Ammon's horn (tissue), 1 donor: Measurements from ENCODE around the gene FHIT.
A peak's percentile ranks its signal among the peaks of the same experiment; 100 is the strongest.

Experiments used
- DNase-seq: peaks from one replicate; pipeline ENCODE4 v3.0.0-alpha.2; 2016; ENCODE audit warnings: low spot score

Gene FHIT

DNA sequence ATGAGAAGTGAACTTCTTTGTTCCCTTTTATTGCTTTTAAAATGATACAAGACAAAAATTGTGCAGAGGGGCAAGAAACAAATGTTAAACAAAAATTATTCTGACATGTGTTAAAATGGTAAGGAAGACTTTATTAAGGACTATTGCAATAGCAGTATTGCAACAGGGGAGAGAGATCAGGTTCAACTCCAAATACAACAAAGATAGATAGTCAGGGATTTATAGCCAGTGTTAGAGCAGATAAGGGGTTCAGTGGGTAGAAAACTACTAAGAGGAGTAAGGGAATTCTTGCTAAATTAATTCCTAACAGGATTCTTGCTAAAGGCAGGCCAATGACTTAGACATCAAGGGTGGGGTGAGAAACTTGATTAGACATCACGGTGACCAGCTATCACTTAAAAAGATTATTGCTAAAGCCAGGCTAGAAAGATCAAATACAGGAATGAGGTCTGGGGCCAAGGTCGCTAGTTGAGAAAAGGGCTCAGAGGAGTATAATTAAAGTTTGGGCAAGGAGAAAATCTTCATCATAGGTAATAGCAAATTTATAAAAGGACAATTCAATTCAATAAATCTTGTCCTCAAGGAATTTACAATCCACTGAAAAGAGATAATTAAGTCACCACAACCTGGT lies 81.5 kb downstream of the FHIT start:
- DNase-seq = no peak

DNA sequence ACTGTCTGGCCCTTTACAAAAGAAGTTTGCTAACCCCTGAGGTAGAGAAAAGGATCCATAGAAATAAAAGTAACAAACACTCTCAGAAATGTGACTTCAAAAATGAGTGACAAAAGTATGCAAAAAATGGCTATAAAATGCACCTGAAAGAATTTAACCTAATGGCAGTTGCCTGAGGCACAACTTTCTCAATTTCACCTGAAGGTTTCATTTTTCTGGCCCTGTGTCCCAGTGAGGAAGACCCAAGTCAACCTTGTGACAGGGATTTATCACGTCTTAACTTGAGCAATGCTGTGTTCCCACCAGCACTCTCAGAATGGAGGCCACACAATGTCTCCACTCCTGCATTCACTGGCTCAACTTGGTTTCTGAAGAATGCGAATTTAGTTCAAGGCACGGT lies 83.0 kb downstream of the FHIT start:
- no peak for DNase-seq

DNA sequence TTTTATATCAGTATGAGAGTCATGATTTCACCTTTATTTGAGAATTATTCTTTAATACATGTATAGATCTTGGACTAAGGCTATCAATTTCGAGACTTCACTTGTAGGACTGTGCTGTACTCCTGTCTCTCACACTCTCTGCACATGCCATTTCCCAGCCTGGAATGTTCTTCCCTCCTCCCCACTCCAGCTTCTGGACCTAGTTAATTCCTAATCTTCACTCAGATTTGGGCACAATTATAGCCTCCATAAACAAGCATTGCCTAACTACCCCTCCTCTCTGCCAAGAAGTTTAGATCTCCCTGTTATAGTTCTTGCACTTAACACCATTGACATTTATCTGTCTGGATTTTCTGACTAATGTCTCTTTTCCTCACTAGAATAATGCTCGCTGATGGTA lies 88.3 kb downstream of the FHIT start:
- DNase-seq = no peak

DNA sequence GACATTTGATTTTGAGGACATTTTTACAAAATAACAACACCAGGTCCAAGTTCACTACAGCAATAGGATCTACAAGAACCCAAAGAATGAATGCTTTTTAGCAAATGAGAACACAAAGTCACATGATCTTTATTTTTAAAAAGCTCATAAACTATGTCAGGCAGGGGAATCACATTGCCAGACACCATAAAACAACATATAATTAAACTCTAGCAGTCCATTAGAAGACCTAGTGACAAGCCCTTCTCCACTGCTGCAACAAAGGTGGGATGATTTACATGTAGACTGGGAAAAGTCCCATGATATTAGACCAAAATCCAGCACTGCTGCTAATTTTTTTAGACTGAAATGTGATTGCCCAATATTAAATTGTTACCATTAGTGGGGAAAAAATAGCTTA lies 92.6 kb downstream of the FHIT start:
- DNase-seq = no peak

DNA sequence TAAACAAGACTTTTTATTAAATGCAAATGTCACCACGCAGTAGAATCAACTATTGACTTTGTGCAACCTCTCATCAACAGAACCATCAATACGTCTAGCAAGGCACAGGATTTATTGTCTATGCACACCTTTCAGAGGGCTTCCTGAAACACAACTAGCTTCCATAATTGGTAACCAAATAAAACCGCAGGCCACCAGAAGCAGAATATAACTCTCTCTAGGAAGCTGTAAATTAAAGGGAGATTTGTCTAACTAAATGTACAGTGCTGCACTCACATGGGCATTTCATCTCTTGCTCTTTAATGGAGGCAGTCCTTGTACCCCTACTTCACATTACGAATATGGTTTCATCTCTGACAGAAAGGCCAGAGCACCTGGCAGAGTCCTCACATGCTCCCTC lies 93.0 kb downstream of the FHIT start:
- no peak for DNase-seq

DNA sequence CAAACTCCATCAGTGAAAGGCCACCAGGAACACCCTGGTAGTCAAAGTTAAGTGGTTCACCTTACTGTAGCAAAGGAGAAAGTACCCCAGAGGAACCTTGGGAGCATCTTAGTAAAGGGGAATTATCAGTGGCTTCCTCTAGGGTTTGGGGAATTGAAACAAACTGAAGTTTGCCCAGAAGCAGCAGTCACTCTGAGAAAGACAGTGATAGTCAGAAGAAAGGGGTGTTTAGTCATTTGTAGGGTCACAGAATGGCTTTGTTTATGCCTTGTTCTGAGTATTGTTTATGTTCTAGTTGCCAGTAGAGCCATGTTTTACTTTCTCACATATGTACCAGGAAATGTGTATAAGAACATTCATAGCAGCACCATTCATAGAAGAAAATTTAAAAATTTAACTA lies 93.8 kb downstream of the FHIT start:
- no peak for DNase-seq

DNA sequence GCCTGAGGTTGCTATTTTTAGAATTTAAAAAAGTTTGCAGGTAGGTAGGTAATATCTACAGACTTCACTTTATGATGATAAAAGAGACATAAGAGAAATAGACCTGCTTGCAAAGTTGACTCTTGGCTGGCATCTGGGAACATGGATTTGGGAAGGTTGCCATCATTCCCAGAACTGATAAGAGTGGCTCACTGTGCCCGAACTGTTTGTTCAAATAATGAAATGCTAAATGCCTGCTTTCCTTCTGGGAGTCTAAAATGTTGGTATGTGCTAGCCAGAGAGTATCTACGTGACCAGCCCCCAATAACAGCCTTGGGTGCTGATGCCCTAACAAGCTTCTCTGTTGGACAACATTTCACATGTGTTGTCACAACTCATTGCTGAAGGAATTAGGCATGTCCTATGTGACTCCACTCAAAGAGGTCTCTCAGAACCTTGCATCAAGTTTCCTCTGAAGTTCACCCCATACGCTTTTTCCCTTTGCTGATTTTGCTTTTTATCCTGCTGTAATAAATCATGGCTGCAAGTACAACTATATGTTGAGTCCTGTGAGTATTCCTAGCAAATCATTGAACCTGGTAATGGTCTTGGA lies 95.5 kb downstream of the FHIT start:
- peak; percentile 45 for DNase-seq

DNA sequence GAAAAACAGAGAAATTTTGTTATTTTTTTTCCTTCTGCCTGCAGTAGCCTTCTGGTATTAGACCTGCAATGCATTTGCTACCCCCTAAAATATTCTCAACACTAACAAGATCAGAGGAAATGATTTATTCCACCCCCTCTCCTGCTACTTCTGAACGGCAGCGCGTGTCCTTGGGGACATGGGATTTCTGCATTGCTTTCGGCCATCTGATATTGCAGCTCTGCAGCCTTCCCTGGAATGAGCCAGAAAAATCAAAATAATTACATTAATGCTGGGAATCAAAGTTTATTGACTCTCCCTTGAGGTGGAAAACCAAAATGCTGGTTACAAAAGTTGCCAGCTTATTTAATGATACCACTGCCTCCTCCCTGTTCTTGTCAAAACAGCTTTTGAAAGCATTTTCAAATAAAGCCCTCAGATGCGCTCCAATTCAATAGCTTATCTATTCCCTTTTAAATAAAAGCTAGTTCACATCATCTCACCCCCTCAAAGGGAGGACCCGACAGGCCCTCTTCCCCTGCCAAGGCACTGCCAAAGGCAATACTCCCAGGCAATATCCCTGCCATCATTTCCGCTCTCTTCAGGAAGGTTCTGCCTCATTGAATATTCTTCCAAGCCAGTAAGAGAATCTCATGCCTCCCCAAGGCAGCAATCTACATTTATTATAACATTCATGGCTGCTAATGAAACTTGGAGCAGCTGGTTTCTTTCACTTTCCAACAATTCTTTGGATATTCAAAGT lies 96.6 kb downstream of the FHIT start:
- DNase-seq = peak; percentile 2

DNA sequence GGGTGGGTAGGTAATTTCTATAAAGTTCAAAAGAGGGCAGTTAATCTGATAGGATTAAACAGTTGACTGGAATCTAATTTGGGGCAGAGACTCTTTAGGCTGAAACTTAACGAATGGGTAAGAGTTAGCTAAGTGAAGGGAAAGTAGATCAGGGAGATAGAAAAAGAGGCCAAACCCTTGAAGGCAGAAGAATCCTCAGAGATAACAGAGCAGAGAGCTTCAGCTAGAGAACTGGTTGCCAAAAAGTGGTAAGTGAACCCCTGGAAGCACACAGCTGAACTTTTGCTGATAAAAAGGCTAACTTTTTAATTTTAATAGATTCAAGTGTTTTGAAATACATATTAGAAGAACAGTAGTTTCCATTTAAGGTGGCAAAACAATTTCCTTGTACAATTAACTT lies 99.2 kb downstream of the FHIT start:
- DNase-seq = no peak

DNA sequence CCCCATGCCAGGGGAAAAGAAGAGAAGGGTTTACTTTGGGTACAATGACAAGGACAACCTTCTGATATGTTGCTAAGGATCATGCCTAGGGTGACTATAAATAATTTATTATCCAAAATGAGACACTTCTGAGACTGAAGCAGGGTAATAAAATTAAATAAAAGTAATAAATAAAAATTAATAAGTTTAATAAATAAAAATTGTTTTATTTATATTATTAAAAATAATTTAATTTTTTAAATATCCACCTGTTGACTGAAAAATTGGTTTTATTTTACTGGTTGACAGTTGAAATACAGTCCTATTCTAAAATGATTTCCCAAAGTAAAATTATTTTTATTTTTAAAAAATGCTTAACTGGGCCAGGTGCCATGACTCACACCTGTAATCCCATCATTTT lies 102.0 kb downstream of the FHIT start:
- no peak for DNase-seq

DNA sequence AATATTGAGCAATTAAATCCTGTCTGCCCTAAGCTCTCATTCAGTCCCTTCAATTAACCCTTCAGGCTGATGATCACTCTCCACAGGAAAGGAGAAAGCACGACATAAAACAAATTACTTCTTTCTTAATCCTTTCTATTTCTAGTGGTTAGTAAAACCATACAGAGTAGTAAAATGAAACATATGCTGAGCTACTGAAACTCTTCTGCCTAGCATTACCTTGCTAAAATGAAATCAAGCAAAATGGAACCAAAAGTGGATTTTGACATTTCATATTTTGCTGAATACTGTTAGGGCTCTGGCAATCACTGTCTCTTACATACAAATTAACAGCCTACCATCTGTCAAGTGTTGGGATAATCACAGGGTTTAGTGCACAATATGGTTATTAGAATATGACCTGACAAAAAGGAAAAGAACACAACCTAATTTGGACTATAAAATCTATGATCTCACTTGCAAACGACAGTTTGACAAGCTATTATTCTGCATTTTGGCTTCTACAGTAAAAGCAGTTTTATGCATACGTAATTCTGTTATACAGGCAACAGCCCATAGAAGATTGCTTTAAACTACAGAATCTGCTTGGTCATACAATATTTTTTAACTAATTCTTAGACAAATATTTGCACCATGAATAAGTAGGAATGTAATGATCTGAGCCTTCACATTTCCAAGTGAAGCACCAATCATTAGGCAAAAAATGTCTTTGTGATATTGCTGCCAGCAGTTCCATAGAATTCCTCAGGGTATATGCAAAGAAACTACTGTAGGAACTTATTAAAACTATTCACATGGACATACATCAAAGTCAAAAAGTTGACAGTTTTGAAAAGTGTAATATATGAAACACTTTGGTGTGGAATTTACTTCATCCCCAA lies 105.0 kb downstream of the FHIT start:
- DNase-seq = peak; percentile 33

DNA sequence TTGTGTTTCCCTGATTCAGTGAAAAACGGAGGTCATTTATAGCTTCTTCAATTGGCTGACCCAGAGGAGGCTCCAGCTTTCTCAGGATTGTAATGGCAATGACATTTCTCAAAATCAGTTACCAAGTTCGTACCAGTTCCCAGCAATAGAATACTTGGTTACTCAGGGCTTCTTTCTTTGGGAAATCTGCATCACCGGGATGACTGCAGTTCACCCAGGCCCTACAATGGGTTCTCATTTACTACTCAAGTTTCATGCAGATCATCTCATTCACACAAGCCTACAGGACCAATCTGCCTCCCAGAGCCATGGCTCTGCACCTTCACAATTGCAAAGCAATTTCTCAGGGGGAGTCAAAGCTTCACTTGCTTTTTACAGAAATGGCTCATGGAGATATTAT lies 109.6 kb downstream of the FHIT start:
- no peak for DNase-seq

DNA sequence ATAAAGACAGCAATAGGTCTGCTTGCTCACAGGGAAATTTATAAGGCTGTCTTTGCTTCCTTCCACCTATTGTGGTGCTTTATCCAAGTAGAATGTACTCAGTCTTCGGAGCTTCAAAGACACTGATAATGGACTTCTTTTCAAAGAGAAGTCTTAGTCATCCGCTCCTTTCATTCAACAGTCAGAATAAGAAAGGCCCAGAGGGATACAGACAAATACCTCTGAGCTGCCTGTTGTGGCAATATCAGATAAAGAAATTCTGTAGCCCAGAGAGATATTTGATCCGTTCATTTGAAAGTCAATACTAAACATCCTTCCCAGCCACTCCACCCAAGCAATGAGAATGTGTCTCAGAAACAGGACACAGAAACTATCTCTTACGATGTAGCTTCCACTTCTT lies 110.0 kb downstream of the FHIT start:
- DNase-seq = no peak

DNA sequence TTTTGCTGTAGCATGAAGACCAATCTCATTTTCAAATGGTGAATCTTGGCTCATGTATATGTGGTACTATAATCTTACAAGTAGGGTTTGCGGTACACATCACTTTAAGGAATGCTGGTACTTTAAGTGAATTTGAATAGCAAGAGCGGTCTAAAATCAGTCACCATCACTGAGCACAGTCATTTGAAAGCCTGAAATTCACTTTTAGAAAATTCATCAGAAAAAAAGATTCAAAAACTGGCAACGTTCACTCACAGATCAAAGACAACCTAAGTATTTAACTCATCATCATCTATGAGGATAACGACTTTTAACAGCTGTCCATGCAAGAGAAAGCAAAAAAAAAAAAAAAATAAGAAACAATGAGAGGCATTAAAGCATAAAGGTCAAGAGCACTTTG lies 111.6 kb downstream of the FHIT start:
- no peak for DNase-seq

DNA sequence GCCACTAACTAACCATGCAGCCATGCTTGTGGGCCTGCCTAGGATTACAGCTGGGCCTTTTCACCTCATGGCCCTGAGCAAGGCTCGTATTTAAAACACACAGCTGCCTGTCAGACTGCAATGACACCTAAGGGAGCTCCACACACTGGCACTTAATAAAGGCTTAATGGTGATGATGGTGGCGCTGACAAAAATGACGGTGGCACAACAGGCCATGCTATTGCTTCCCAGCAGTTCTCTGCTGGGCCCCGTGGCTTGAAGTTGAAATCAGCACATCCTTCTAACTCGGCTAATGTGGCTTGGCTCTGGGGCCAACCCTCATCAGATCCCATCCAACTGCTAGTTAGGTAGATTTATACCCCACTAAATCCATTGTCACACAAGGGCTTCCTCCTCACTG lies 112.9 kb downstream of the FHIT start:
- no peak for DNase-seq

DNA sequence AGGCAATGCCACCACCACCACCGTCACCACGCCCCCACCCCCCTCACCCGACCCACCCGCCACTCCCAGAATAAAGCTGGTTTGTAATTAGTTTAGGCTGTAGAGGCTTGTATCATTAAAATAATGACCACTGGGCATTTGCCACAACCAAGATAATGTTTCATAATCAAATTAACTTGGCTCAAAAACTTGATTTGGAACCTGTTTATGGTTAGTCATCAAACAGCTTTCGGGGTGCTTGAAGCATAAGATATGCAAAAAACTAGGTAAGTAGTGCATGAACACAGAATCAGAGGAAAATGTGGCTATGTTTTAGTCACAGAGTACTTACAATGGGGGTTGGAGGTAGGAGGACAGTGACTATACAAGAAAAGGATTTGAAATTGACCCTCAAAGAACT lies 115.1 kb downstream of the FHIT start:
- DNase-seq = no peak

DNA sequence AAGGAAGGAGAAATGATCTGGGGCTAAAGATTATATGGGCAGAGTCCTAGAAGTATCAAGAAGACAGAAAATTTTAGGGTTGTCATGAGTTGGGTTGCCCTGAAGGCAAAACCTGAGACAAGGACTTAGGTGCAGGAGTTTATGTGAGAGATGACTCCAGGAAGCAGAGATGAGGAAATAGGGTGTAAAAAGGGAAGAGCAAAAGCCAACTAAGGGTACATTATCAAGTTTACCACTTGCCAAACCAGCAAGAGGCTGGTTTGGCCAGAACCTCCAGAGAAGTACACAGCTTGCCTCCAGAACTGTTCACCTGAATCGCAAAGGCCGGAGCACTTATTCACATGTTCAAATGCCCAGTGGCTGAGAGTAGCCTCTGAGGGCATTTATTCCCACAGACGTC lies 116.7 kb downstream of the FHIT start:
- no peak for DNase-seq

DNA sequence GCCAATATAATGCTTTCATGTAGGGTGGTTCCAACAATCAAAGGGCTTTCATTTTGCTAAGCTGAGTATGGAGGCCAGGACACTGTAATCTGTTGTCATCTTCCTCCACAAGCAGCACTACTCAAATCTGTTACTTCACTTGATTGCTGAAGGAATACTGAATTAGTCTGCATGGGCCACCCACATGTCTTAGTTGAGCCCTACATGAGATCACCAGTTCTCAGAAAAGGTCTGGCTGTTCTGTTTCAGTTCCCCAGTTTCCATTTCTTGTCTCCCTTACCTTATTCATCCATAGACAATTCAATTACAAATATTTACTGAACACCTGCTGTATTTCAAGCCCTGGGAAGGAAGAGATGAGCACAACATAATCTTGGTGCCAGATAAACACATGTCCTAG lies 119.2 kb downstream of the FHIT start:
- DNase-seq = no peak

DNA sequence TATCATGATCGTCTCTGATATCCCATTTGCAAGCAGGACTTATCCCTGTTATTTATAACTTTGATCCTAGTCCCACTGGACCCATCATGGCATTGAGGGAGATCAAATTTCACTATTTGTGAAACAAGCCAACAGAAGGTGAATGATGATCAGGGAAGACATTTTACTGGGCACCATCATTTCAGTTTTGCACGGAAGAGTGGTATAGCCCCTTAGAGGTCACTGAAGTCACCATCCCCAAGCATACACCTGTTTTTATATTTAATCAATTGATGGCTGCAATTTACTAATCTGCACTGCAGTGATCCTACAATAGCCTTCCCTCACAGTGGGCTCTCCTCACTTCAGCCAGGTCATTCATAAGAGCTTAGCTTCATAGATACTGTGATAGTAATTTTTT lies 132.4 kb downstream of the FHIT start:
- no peak for DNase-seq

DNA sequence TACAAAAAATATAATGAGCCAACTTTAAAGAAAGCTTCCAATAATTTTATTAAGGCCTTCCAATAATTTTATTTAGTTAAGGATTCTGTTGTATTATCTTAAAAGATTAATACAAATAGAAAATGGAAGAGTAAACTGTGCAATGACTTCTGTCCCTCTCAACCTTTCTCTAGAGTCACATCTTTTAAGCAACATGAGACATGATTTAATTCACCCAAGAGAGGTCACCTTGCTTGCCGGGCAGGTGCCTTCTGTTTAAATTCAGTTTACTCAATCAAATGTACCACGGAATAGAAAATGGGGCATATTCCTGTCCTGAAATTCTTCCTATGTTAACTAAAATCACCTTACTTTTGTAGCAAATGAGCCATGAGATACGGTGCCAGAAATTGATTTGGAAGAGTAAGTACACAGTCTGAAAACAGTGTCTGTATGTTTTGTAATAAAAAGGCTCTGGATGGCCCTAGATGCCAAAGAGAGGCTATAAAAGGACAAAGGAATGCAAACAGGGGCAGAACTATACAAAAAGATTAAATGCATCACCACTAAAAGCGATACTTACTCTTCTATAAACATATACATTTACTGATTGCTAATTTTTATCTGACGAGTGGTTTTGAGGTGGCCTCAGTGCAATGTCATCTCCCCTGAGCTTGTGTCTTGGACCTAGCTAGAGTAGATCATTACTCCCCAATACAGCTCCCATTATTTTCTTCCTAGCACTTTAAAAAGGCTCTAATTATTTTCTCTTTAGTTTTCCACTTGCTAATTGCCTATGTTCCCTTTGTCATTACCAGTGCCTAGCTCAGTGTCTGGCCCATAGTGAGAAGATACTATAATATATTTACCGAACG lies 134.0 kb downstream of the FHIT start:
- no peak for DNase-seq

DNA sequence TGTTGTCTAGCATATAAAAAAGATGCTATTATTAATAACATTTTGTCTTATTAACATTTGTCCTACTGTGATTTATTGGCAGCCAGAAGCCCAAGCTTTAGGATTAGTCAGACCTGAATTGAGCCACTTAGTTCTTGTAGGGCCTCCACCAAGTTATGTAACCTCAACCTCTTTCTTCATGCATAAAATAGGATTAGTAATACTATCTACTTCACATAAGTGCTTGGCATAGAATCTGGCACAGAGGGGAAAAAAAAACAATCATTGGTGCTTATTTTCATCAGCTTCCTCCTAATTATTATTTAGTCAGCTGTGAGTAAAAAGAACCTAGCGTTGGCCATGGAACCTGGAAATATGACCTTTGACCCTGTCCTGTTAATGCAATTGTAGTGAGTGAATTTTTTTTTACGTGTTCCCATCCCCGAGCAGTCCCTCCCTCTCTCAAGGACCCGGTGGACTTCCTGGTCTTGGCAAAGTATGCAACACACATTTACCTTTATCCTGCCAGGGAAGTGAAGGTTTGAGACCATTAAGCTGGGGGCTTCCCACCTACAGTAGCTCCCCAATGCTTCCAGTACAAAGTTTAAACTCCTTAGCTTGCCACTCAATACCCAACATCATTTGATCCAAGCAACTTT lies 136.8 kb downstream of the FHIT start:
- DNase-seq = no peak
